HL-60 (cell line): ENCODE data around the gene PPP1R10.

Experiments used
- DNase-seq, 2 experiments: peaks; one replicate each; pipeline ENCODE4 v3.0.0-alpha.2; 2010 to 2020; ENCODE audit warnings: low read depth in 1 of 2, low spot score in 1 of 2
- H3K27ac ChIP-seq: fragments of 250-450 bp; sonication (Bioruptor Pico); replicated peaks from 2 replicates; pipeline ENCODE4 v1.5.1; 2020; ENCODE audit warnings: mild to moderate bottlenecking, moderate library complexity
- H3K27me3 ChIP-seq: fragments of 250-450 bp; sonication (Bioruptor Pico); 2 replicates; pipeline ENCODE4 v1.5.1; 2021; ENCODE audit warnings: mild to moderate bottlenecking, moderate library complexity; ENCODE audit not compliant: insufficient read depth, poor library complexity, severe bottlenecking
- H3K4me3 ChIP-seq: replicated peaks from 2 replicates; pipeline ENCODE4 v1.5.1; 2011; ENCODE audit warnings: mild to moderate bottlenecking, control low read depth, low read length; ENCODE audit not compliant: insufficient read depth
- CTCF ChIP-seq: IDR thresholded peaks from one replicate; pipeline ENCODE4 v1.5.1; 2011; ENCODE audit warnings: low read length, control low read depth, inconsistent platforms; ENCODE audit not compliant: insufficient read depth
- GABPA ChIP-seq: IDR thresholded peaks from 2 replicates; pipeline ENCODE4 v1.6.1; 2012; ENCODE audit warnings: low read depth
- POLR2AphosphoS5 ChIP-seq: IDR thresholded peaks from 2 replicates; pipeline ENCODE4 v1.6.1; 2012; ENCODE audit warnings: low read depth
- REST ChIP-seq: IDR thresholded peaks from 2 replicates; pipeline ENCODE4 v1.6.1; 2012; ENCODE audit warnings: low read depth; ENCODE audit not compliant: insufficient replicate concordance
- SPI1 ChIP-seq: IDR thresholded peaks from 2 replicates; pipeline ENCODE4 v1.6.1; 2012; ENCODE audit warnings: low read depth, mild to moderate bottlenecking, borderline replicate concordance

The PPP1R10 gene

GRCh38 chr6:30600451-30600961 lies 16.5 kb downstream of the PPP1R10 start:
- DNase-seq: no peak
- no peaks in the 10 kb centered on the region for H3K27me3 ChIP-seq
- no peak for TF ChIP-seq CTCF
- no peak for TF ChIP-seq GABPA
- TF ChIP-seq POLR2AphosphoS5: no peak; the same call in 1 of the 2 replicates
- TF ChIP-seq REST: no peak
- no peak for TF ChIP-seq SPI1
- no peak overlapping the region for H3K4me3 ChIP-seq
- no peak overlapping the region for H3K27ac ChIP-seq

GRCh38 chr6:30599625-30600324 lies 17.3 kb downstream of the PPP1R10 start:
- peak; percentile 37; the same call in 1 of the 2 replicates for TF ChIP-seq POLR2AphosphoS5
- TF ChIP-seq CTCF: no peak
- Histone ChIP-seq H3K27me3 (no peaks in the 10 kb centered on the region), H3K4me3 (no peak overlapping the region), H3K27ac (no peak overlapping the region)
- no peak for DNase-seq

GRCh38 chr6:30598912-30599624 lies 18.0 kb downstream of the PPP1R10 start:
- Histone ChIP-seq H3K27ac (no peak overlapping the region), H3K4me3 (no peak overlapping the region), H3K27me3 (no peaks in the 10 kb centered on the region)
- no peak for DNase-seq
- TF ChIP-seq CTCF (no peak), REST (no peak), SPI1 (no peak), GABPA (no peak), POLR2AphosphoS5 (no peak)
